ENCODE measurements around the gene SAP30BP.

DNA sequence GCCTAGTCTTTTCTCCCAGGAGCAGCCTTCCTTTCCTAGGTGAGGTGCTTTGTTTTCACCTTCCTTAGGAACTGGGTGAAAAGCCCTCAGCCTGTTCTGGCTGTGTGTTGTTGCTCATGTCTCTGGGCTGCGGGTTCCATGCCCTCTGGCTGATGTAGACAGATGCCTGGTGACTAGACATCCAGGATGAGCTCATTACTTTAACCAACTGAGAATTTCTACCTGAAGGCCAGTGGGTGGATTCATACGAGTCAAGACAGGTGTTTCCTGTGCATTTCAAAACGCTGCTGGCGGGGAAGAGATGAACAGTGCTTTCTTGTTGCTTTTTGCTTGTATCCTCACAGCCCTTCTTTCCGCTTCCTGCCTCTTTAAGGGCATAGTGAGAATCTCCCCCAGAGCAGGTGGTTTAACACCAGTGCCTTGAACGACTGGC, 22.3 kb downstream of the SAP30BP start:
- TF ChIP-seq PHF8 (IDR thresholded peaks at IDR 0.05; ENCODE audit: borderline replicate concordance, low read depth) (no peak), POLR2A (IDR thresholded peaks at IDR 0.05; ENCODE audit: low read length) (no peak), CEBPB (IDR thresholded peaks at IDR 0.05) (no peak), BHLHE40 (IDR thresholded peaks at IDR 0.05; ENCODE audit: low read depth, low read length) (no peak), ZSCAN20 (CRISPR knock-in tag; IDR thresholded peaks at IDR 0.05) (no peak), CBX8 (IDR thresholded peaks at IDR 0.05) (no peak), HDAC2 (IDR thresholded peaks at IDR 0.05) (no peak), ZFP36 (IDR thresholded peaks at IDR 0.05; ENCODE audit: borderline replicate concordance, partially characterized antibody) (no peak)
- TF ChIP-seq, protein P1, sequence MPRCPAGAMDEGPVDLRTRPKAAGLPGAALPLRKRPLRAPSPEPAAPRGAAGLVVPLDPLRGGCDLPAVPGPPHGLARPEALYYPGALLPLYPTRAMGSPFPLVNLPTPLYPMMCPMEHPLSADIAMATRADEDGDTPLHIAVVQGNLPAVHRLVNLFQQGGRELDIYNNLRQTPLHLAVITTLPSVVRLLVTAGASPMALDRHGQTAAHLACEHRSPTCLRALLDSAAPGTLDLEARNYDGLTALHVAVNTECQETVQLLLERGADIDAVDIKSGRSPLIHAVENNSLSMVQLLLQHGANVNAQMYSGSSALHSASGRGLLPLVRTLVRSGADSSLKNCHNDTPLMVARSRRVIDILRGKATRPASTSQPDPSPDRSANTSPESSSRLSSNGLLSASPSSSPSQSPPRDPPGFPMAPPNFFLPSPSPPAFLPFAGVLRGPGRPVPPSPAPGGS (IDR thresholded peaks at IDR 0.05): no peak
- TF ChIP-seq, protein P2, sequence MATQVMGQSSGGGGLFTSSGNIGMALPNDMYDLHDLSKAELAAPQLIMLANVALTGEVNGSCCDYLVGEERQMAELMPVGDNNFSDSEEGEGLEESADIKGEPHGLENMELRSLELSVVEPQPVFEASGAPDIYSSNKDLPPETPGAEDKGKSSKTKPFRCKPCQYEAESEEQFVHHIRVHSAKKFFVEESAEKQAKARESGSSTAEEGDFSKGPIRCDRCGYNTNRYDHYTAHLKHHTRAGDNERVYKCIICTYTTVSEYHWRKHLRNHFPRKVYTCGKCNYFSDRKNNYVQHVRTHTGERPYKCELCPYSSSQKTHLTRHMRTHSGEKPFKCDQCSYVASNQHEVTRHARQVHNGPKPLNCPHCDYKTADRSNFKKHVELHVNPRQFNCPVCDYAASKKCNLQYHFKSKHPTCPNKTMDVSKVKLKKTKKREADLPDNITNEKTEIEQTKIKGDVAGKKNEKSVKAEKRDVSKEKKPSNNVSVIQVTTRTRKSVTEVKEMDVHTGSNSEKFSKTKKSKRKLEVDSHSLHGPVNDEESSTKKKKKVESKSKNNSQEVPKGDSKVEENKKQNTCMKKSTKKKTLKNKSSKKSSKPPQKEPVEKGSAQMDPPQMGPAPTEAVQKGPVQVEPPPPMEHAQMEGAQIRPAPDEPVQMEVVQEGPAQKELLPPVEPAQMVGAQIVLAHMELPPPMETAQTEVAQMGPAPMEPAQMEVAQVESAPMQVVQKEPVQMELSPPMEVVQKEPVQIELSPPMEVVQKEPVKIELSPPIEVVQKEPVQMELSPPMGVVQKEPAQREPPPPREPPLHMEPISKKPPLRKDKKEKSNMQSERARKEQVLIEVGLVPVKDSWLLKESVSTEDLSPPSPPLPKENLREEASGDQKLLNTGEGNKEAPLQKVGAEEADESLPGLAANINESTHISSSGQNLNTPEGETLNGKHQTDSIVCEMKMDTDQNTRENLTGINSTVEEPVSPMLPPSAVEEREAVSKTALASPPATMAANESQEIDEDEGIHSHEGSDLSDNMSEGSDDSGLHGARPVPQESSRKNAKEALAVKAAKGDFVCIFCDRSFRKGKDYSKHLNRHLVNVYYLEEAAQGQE (IDR thresholded peaks at IDR 0.05): no peak
- TF ChIP-seq, protein P3, sequence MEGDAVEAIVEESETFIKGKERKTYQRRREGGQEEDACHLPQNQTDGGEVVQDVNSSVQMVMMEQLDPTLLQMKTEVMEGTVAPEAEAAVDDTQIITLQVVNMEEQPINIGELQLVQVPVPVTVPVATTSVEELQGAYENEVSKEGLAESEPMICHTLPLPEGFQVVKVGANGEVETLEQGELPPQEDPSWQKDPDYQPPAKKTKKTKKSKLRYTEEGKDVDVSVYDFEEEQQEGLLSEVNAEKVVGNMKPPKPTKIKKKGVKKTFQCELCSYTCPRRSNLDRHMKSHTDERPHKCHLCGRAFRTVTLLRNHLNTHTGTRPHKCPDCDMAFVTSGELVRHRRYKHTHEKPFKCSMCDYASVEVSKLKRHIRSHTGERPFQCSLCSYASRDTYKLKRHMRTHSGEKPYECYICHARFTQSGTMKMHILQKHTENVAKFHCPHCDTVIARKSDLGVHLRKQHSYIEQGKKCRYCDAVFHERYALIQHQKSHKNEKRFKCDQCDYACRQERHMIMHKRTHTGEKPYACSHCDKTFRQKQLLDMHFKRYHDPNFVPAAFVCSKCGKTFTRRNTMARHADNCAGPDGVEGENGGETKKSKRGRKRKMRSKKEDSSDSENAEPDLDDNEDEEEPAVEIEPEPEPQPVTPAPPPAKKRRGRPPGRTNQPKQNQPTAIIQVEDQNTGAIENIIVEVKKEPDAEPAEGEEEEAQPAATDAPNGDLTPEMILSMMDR (IDR thresholded peaks at IDR 0.05): no peak
- TF ChIP-seq, protein P4, sequence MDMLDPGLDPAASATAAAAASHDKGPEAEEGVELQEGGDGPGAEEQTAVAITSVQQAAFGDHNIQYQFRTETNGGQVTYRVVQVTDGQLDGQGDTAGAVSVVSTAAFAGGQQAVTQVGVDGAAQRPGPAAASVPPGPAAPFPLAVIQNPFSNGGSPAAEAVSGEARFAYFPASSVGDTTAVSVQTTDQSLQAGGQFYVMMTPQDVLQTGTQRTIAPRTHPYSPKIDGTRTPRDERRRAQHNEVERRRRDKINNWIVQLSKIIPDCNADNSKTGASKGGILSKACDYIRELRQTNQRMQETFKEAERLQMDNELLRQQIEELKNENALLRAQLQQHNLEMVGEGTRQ (IDR thresholded peaks at IDR 0.05): no peak
- TF ChIP-seq, protein P5, sequence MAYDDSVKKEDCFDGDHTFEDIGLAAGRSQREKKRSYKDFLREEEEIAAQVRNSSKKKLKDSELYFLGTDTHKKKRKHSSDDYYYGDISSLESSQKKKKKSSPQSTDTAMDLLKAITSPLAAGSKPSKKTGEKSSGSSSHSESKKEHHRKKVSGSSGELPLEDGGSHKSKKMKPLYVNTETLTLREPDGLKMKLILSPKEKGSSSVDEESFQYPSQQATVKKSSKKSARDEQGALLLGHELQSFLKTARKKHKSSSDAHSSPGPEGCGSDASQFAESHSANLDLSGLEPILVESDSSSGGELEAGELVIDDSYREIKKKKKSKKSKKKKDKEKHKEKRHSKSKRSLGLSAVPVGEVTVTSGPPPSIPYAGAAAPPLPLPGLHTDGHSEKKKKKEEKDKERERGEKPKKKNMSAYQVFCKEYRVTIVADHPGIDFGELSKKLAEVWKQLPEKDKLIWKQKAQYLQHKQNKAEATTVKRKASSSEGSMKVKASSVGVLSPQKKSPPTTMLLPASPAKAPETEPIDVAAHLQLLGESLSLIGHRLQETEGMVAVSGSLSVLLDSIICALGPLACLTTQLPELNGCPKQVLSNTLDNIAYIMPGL (CRISPR knock-in tag; IDR thresholded peaks at IDR 0.05; ENCODE audit: borderline replicate concordance): no peak

All from A549 (cell line).